Gastrocnemius medialis (tissue), 4 donors: ENCODE measurements around the gene SRPRB. TPM values are rescaled to one million over a fixed set of nuclear protein-coding genes. Genes with fewer than 3 reads are reported as not detected.

Experiments used
- ATAC-seq, 2 donors: fragments of 150-250 bp; one replicate each; pipeline ENCODE4 v1.9.1; 2016
- DNase-seq, 2 donors: peaks; one replicate each; pipeline ENCODE4 v3.0.0-alpha.2; 2019
- H3K27ac ChIP-seq, 4 donors: fragments of 200-600 bp; sonication (generic); 1 replicate in 1 of 4; 2 replicates in 3 of 4; pipeline ENCODE4 v1.5.1; 2016 to 2018; ENCODE audit warnings: mild to moderate bottlenecking in 2 of 4, moderate library complexity in 1 of 4
- H3K27me3 ChIP-seq, 3 donors: fragments of 200-600 bp; sonication (generic) in 2 of 3; 1 replicate in 1 of 3; 2 replicates in 2 of 3; pipeline versions ENCODE4 v1.5.1 to v1.6.0; 2016 to 2019; ENCODE audit warnings: mild to moderate bottlenecking in 1 of 3, moderate library complexity in 1 of 3
- H3K36me3 ChIP-seq, 2 donors: fragments of 200-600 bp; sonication (generic) in 1 of 2; one replicate each; pipeline ENCODE4 v1.5.1; 2017 to 2018
- H3K4me1 ChIP-seq, 2 donors: fragments of 200-600 bp; sonication (generic) in 1 of 2; one replicate each; pipeline ENCODE4 v1.5.1; 2016 to 2017; ENCODE audit warnings: mild to moderate bottlenecking in 2 of 2
- H3K4me3 ChIP-seq, 4 donors: fragments of 200-600 bp; sonication (generic) in 3 of 4; 1 replicate in 1 of 4; 2 replicates in 3 of 4; pipeline ENCODE4 v1.5.1; 2016 to 2019; ENCODE audit warnings: mild to moderate bottlenecking in 2 of 4
- H3K9me3 ChIP-seq, 3 donors: fragments of 200-600 bp; sonication (generic) in 2 of 3; 1 replicate in 1 of 3; 2 replicates in 2 of 3; pipeline ENCODE4 v1.5.1; 2016 to 2019
- POLR2A ChIP-seq, 2 donors: fragments of 450-650 bp; IDR thresholded peaks; one replicate each; pipeline ENCODE4 v1.6.1; 2017; ENCODE audit warnings: antibody characterized with exemption in 2 of 2, mild to moderate bottlenecking in 2 of 2, moderate library complexity in 2 of 2
- in situ Hi-C, 4 donors: fragments of 200-750 bp; cut with MboI; loops; one replicate each; pipeline versions ENCODE4 v1.15.0 to v1.8.0; 2017; ENCODE audit warnings: low sequenced_read_pairs in 4 of 4
- intact Hi-C: fragments of 100-400 bp; cut with DNase I; formaldehyde crosslinking; loops from one replicate; pipeline ENCODE4 v1.15.1; 2023; ENCODE audit warnings: low total_unique reads
- total RNA-seq, 4 donors: library from RNA; depleted of rRNA; stranded (reverse); fragments of >200 nt; gene quantifications; one replicate each; pipeline versions ENCODE4 v1.1.0 to v1.2.3, GENCODE V29; 2016
- TF ChIP-seq, protein P1 (sequence below), 5 experiments: fragments of 450-650 bp in 3 of 5; fragments of 200-600 bp in 2 of 5; sonication (generic) in 2 of 5; IDR thresholded peaks in 4 of 5; conservative IDR thresholded peaks in 1 of 5; 1 replicate in 4 of 5; 2 replicates in 1 of 5; pipeline ENCODE4 v1.5.1; 2016 to 2019; ENCODE audit warnings: antibody characterized with exemption in 5 of 5, mild to moderate bottlenecking in 3 of 5, moderate library complexity in 3 of 5

Gene SRPRB
- total RNA-seq, 4 donors from 2014 or later = 19.0 to 22.3 (median 20.6) TPM

DNA sequence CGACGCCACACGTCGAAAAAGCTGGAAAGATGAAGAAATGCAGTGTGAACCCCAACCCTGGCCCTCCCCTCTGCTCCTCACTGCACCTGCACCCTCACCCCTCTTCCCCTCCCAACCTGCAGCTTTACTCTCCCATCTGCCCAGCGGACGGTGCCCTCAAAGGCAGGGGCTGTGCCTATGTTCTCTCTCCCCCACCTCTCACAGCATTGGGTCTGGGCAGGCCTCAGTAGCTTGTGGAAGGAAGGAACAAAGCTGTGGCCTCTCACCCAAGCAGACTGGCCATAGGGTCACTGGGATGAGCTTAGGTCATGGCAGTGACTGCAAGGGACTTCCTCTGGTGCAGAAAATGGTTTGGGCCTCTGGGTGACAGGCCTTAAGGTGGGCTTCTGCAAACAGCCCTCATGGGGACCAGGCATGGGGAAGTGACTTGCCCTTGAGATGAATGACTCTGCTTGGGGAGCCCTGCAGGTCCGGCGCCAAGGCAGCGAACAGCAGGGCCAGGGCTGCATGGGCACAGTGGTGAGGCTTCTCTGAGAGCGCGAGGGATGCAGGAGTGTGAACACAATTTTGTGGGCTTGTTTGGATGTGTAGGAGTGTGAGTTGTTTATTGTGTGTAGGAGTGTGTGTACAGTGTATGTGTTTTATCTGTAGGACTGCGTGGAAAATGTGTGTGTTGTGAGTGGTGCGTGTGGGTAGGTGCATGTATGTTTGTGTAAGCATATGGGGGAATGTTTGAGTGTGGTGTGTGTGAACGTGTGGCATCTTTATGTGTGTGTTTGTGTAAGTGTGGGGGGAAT, 29.2 kb downstream of the SRPRB start:
- H3K9me3 ChIP-seq = no peaks in the 10 kb centered on the region
- H3K4me3 ChIP-seq = no peak overlapping the region
- TF ChIP-seq, protein P1, sequence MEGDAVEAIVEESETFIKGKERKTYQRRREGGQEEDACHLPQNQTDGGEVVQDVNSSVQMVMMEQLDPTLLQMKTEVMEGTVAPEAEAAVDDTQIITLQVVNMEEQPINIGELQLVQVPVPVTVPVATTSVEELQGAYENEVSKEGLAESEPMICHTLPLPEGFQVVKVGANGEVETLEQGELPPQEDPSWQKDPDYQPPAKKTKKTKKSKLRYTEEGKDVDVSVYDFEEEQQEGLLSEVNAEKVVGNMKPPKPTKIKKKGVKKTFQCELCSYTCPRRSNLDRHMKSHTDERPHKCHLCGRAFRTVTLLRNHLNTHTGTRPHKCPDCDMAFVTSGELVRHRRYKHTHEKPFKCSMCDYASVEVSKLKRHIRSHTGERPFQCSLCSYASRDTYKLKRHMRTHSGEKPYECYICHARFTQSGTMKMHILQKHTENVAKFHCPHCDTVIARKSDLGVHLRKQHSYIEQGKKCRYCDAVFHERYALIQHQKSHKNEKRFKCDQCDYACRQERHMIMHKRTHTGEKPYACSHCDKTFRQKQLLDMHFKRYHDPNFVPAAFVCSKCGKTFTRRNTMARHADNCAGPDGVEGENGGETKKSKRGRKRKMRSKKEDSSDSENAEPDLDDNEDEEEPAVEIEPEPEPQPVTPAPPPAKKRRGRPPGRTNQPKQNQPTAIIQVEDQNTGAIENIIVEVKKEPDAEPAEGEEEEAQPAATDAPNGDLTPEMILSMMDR (IDR thresholded peaks at IDR 0.05 in 4 of 5, conservative IDR thresholded peaks at IDR 0.05 in 1 of 5) = no peak
- intact Hi-C loops (no loop called here), in situ Hi-C loops (no loop called here)
- no peaks in the 10 kb centered on the region for H3K4me1 ChIP-seq
- no peaks in the 10 kb centered on the region for H3K36me3 ChIP-seq
- H3K27ac ChIP-seq = no peak overlapping the region
- DNase-seq (no peak), ATAC-seq (no peak)
- no peaks in the 10 kb centered on the region for H3K27me3 ChIP-seq

DNA sequence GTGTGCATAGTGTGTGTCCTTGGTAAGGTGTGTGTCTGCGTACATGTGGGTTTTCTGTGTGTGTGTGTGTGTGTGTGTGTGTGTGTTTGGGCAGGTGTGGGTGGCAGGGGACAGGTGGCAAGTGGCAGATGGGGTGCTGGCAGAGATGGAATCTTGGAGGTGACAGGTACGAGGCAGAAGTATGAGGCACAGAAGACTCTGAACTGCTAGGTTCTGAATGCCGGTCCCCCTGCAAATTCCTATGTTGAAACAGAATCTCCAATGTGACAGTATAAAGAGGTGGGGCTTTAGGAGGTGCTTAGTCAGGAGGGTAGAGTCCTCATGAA, 29.8 kb downstream of the SRPRB start:
- intact Hi-C loops = no loop called here
- Histone ChIP-seq H3K4me3 (no peak overlapping the region), H3K27me3 (no peaks in the 10 kb centered on the region), H3K4me1 (no peaks in the 10 kb centered on the region), H3K27ac (no peak overlapping the region), H3K9me3 (no peaks in the 10 kb centered on the region), H3K36me3 (no peaks in the 10 kb centered on the region)
- TF ChIP-seq POLR2A (IDR thresholded peaks at IDR 0.05) = no peak
- TF ChIP-seq, protein P1 (IDR thresholded peaks at IDR 0.05 in 4 of 5, conservative IDR thresholded peaks at IDR 0.05 in 1 of 5) = no peak
- in situ Hi-C loops = no loop called here
- DNase-seq = no peak
- no peak for ATAC-seq

DNA sequence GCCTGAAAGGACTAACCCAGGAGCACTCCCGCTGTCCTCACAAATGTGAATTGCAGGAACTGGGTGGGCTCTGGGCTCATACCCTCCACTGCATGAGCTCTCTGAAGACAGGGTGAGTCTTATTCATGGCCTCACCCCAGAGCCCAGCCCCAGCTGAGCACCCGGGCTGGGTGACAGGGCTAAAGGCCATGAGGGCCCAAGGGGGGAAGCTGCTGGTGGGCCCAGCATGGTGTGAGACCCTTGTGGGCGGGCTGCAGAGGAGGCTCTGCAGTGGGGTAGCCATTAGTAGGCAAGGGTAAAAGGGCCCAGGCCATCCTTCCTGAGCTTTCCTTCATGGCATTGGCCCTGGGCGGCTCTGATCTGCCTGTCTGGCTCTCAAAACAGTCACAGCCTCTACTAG, 30.3 kb downstream of the SRPRB start:
- Histone ChIP-seq H3K27me3 (no peaks in the 10 kb centered on the region), H3K27ac (no peak overlapping the region), H3K4me3 (no peak overlapping the region), H3K9me3 (no peaks in the 10 kb centered on the region), H3K36me3 (no peaks in the 10 kb centered on the region), H3K4me1 (no peaks in the 10 kb centered on the region)
- intact Hi-C loops (no loop called here), in situ Hi-C loops (no loop called here)
- no peak for DNase-seq
- no peak for ATAC-seq
- TF ChIP-seq, protein P1 (IDR thresholded peaks at IDR 0.05 in 4 of 5, conservative IDR thresholded peaks at IDR 0.05 in 1 of 5) = no peak
- no peak for TF ChIP-seq POLR2A (IDR thresholded peaks at IDR 0.05)

DNA sequence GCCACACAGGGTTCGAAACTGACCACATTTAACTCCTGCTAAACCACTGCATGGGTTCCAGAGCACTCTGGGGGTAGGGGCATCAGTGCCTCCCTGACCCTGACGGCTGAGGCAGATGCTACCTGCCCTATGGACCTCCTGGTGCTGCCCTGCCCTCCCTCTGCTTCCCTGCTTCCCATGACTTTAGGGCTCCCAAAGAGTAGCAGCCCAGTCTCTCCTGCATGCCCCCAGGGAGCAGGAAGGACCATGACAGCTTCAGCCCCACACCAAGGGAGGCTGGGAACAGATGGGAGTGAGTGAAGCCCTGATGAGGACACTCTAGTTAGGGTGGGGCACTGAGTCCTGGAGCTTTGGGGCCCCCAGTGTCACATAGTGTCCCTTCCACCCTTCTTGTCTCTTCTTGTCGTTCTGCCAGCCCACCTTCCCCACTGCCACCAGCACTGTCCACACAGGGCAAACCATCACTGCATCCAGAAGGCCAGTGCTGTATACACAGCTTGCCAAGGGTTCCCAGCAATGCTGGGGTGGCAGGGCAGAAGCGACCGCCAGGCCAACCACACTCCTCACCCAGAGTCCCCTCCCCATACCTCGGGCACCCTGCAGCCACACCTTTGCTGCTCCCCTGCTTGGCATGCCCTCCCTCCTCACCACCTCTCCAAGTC, 31.0 kb downstream of the SRPRB start:
- intact Hi-C loops (no loop called here), in situ Hi-C loops (no loop called here)
- Histone ChIP-seq H3K4me3 (no peak overlapping the region), H3K4me1 (no peaks in the 10 kb centered on the region), H3K27ac (no peak overlapping the region), H3K27me3 (no peaks in the 10 kb centered on the region), H3K36me3 (no peaks in the 10 kb centered on the region), H3K9me3 (no peaks in the 10 kb centered on the region)
- TF ChIP-seq, protein P1 (IDR thresholded peaks at IDR 0.05 in 4 of 5, conservative IDR thresholded peaks at IDR 0.05 in 1 of 5) = no peak
- TF ChIP-seq POLR2A (IDR thresholded peaks at IDR 0.05) = no peak
- ATAC-seq (no peak), DNase-seq (no peak)
